GM21528 (cell line): Measurements from ENCODE around the gene TK2.
A peak's percentile ranks its signal among the peaks of the same experiment; 100 is the strongest.

Experiments
- ATAC-seq: cut with Tn5 transposase; IDR thresholded peaks from one replicate; pipeline ENCODE4 v1.9.1; 2021; ENCODE audit warnings: mild to moderate bottlenecking, moderate library complexity; ENCODE audit not compliant: unreplicated experiment, low FRiP score

The TK2 gene

DNA sequence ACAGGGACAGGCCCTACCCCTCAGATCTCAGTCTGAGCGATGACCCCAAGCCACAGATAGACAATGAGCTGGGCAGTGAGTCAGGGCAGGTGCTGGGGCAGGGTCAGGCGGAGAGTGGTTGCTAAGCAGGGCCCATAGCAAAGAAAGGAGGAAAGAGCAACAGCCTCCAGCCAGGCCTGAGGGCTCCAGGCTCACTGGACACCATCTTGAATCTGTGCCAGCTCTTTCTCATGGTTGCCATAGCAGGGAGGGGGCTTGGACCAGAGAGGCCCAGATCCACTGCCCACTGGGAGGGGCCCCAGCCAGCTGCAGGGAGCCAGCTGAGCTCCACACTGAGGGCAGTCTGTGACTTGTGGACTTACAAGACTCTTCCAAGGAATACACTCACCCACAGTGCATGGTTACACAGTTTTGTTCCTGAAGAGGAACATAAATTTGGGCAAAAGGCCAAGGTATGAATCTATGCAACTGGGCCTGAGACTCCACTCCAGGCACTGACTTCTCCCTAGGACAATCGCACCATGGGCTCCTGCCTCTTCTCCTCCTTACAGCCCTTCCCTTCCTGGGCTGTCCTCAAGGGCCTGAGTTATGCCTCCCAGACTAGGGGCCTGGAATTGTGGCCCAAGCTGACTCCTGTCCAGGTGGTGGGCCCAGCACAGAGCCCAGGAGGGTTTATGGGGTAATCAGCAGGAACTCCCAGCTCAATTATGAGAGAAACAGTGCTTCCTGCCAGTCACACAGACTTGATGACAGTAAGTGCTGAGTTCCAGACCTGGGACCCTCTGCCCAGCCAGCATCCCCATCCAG is 62.9 kb downstream of the TK2 start:
- ATAC-seq = no peak

DNA sequence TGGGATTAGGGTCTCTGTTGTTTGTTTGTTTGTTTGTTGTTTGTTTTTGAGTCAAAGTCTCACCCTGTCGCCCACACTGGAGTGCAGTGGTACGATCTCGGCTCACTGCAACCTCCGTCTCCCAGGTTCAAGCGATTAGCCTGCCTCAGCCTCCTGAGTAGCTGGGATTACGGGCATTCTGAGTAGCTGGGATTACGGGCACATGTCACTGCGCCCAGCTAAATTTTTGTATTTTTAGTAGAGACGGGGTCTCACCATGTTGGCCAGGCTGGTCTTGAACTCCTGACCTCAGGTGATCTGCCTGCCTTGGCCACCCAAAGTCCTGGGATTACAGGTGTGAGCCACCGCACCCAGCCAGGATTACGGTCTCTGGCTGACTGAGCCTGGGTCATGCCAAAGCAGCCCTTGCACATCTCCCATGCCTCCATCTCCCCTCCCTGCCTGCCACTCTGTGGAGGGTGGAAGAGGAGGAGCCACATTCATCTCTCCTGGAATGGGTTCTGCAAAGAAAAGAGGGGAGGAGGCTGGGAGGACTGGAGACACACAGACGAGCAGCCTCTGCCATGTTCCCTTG is 63.6 kb downstream of the TK2 start:
- no peak for ATAC-seq

DNA sequence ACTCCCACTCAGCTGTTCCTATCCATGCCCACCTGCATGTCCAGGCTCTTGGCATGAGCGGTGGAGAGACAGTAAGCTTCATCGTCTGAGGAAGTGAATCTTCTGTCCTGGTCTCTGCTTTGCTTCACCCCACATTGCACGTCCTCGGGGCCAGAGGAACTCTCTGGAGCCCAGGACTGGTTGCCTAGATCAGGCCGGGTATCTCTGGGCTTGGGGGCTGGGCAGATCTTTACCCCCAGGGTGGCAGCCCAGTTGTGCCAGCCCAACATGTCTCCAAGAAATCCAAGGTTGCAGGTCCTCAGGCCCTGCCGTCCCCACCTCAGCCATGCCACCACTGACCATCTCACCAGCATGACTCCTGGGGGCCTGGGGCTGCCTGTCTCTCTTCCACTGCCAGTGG is 64.5 kb downstream of the TK2 start:
- no peak for ATAC-seq

DNA sequence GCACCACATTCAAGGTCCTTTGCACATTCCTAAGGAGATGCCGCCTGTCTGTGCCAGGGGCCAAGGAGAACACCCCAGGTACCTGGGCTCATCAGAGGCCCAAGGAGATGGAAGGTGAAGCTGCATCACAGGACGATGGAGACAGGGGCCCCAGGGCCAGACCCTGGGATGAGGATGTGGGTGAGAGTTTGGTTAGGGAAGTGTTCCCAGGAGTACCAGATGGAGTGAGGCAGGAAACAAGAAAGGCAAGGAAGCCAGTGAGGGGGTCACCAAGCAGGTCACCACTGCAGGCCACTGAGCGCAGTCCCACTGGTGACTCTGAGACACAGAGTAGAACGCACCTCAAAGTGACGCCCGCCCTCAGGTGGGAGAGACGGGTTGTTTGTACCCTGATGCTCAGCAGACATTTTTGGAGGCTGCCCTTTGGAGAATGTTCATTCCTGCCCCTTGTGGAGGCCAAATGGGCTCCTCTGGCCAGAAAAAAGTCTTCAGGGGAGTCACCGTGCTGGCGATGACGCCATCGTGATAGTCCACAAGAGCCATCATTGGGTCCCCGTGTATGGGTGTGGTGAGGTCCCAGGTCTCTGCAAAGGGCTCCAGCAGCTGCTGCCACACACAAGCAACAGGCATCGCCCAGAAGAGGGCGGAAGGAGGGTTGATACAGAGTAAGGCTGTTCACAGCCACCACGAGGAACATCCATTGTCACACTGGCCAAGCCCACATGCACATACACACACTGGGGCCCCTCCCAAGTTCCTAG is 65.3 kb downstream of the TK2 start:
- no peak for ATAC-seq

DNA sequence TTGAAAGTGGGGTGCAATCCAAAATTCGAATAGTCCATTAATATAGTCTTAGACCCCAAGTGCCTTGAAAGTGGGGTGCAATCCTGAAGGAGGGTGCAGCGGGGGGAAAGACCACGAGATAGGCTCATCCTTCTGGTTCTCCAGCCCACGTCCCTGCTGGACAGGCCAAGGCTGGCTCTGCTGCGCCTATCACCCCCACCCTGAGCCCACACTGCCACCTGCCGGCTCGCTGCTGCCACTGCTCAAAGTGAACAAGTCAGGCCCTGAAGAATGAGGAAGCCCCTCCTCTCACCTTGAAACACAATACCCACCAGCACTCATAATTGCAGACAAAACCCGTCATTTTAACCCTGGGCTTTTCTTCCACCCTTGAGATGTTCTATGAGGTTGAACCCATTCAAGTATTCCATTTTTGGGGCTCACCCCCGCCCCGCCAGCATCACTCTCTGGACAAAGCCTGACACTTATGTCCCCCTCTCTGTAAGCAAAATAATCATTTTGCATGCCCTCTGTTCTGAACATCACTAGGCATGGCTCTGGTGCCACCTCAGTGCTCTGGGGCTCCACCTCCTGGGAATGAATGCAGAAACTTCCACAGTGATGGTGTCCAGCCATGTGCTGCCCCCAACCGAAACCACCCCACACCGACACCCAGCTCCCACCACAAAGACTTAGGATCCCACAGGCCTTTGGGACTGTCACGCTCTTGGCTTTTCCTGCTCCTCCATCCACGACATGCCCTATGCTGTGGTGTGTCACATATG is 66.1 kb downstream of the TK2 start:
- peak; percentile 59 for ATAC-seq

DNA sequence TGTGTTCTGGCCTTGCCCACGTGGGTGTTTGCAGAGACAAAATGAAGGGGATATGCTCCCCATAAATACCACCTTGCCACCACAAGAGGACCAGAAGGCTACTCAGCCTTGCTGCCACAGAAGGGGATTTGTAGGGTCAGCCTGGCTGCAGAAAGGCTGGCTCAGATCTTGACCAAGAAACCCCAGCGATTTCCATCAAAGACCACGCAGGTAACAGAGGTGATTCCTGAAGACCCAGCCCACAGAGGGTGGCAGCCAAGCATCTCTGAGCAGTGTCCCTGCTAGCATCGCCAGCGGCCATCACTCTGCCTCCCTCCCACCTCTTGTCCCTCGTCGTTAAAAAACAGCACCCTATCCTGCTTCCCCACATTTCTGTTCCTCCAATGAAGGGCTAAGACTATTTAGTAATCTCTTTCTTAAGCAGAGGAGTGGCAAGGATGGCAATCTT is 68.0 kb downstream of the TK2 start:
- no peak for ATAC-seq

DNA sequence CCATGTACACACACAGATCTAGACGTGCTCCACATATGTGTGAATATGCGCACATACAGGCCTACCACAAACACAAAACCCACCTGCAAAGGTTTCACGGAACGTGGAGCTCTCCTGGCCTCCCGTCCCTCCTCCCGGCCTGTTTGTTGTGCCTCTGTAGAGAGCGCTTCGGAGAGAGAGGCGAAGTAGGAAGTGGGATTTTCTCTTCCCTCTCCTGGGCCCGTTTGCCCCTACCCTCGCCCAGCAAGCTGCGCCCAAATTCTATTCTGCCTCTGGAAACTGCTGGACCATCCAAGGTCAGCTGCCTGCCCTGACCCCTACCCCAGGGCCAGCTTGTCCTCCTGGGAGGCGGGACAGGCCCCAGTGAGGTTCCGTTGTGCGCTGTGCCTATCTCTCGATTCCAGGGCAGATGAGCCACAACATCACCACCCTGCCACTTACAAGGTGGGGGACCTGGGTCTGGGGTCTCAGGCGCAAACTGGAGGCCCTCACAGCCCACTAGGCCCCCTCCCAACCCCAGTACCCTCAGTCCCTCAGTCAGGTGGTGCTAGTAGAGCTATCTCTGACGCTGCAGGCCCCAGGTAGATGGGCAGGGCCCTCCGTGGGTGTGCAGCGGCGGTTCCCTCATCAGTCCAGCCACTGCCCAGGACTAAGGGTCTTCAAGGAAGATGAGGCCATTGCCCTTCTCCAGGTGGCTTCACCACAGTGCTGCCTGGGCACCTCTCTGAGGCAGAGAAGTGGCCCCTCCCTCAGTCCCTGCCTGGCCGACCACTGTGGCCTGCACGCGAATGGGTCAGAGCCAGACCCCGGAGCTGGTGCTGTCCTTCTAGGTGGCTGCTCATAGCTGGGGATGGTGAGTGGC is 68.6 kb downstream of the TK2 start:
- no peak for ATAC-seq

DNA sequence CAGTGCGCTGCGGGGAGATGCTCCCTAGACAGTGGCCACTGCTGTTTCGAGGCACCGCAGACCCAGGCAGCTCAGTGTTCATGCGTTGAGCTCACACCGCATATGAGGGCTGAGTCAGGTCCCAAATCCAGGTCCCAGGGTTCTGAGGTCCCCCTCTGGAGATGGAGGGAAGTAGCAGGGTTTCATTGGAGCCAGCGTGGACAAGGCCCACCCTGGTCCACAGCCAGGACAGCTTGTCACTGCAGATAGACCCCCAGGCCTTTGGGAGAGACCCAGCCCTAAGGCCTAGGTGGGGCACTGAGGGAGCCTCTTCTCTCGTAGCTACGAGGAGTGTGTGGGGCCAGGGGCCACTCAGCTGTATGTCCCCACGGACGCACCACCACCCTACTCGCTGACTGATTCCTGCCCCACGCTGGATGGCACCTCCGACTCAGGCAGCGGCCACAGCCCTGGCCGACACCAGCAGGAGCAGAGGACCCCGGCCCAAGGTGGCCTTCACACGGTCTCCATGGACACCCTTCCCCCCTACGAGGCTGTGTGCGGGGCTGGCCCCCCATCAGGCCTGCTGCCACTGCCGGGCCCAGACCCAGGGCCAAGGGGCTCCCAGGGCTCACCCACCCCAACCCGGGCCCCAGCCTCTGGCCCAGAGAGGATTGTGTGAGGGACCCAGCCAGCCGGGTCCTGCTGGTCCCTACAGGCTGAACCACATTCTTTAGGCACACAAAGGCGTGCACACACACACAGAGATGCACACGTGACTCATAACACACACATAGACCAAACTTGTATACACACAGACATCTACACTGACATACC is 69.4 kb downstream of the TK2 start:
- no peak for ATAC-seq

DNA sequence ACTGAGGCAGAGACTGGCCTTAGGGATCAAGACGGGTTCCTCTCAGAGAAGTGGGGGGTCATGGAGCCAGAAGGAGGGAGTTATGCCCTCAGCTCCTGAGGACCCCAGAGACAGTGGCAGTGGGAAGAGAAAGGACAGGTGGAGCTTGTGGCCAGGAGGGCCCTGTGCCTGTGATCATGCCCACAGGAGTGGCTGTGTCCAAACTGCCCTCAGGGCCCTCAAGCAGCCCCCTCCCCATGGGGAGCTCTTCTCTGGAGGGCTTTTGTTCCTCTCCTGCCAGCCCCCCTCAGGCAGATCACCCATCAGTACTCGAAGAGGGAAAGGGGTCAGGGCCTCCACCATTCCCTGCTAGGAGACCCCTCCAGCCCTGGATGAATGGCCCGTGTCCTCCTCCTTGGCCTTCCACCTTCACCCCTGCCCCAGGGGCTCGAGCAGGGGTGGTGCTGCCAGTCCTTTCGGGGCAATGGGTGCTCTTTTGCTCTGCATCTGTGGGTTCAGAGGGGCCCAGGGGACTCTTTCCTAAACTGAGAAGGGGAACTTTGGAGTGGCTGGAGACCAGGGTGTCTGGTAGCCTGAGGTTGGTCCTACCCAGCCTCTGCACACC is 70.2 kb downstream of the TK2 start:
- ATAC-seq = no peak

DNA sequence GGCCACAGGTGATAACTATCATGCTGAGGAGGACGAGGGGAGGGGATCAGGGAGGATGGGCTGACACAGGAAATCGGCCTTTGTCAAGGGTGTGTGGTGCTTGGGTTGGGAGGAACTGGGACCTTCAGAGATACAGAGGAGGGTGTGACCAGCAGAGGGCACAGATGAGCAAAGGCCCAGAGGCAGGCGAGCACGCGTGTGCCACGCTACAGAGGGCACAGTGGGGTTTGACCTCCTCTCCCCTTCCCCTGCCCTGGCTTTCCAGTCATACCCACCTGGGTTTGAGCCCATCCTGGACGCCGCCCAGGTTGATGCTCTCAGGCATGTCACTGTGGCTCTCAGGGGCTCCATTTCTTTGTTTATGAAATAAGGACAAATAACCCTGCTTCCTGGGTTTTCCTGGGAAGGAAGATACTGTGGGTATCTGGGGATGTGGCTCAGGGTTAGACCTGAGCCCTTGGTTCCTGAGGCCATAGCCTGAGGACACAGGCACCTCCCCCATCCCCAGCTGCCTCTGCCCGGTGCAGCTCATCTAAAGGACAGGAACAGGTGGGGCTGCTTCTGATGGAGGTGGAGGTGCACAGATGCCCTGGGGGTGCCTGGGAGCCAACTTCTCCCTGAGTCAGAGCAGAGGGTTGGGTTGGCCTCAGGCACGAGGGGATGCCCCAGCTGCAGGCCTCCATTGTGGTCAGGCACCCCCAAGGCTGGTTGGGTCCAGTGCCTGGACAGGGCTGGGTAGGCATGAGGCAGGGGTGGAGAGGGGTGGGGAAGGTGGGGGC is 71.0 kb downstream of the TK2 start:
- ATAC-seq = peak; percentile 52

DNA sequence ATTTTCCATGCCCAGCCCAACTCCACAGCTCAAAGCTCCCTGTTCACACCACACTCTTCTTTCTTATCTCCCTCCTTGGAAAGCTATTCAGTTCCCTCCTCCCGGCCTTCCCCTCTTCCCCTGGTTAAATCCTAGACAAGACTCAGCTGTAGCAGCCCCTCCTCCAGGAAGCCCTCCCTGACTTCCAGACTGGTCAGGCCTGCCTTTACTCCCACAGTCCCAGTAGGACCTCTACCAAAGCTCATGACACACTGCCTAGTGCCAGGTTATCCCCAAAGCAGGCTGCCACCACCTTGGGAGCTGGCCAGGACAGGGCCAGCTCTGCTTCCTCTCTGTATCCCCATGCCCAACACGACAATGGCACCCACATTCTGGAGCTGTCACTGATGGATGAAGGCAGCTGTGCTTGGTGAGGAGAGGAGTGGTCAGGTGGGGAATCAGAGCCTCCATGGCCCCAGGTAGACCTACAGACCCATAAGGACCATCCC is 72.8 kb downstream of the TK2 start:
- ATAC-seq = no peak

DNA sequence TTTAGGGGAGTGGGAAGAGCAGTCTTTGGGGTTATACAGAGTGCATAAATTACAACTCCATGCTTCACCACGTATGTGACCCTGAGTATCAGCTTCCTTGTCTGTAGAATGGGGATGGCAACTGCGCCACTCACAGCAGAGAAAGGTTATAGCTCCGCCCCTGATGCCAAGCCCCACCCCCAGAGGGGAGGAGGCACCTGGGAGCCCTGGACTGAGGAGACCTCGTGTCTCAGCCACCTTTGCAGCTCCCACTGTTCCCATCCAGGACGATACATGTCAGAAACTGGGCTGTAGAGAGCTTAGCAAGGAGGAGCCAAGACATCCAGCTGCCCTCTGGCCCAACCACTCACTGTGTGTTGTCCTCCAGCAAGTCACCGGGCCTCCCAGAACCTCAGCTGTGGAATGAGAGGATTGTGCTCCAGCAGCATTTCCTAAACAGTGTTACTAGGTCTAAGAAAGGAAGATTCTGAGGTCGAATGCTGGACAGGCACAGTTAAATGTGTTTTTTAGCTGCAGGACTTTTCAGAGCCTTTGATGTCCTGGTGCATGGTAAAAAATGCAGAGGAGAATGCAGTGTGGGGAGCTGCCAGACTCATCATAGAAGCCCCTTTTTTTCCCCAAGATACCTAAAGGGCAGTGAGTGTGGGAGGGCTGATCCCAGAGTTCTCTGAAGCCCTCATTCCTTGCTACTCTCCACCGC is 73.4 kb downstream of the TK2 start:
- no peak for ATAC-seq

DNA sequence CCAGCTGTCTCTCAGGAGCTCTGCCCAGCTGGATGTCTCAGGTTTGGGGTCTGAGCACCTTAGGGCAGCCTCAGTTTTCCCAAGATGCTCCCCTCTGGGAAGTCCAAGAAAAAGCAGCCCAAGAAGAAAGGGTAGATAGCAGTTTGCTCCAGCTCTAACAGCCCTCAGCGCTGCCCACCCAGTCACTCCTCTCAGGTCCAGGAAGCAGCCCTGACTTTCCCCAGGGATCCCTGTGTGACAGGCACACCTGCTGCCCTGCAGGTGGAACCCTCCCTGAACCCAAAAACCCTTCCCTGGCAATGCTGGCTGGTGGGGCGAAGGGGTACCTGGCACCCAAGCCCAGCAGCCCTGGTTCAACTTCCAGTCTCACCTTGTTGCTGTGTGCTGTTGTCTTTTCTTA is 74.7 kb downstream of the TK2 start:
- no peak for ATAC-seq

DNA sequence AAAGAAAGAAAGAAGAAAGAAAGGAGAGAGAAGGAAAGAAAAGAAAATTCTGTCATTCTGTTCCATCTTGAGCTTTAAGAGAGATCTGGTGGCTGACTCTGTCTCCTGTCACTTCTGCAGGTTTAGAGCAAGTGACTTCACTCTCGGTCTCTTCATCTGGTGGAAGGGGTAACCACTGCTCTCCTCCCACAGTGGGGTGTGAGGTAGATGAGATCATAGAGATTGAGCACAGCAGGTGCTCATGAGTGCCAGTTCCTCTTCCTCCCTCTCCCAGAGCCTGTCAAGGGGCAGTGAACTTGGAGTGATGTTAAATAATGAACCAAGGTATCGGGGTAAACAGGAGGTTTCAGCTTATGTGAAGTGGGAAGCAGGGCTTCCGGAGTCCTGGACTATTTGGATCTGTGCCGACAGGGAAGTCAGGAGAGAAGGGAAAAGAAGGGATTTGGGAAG is 75.1 kb downstream of the TK2 start:
- ATAC-seq = peak; percentile 68

DNA sequence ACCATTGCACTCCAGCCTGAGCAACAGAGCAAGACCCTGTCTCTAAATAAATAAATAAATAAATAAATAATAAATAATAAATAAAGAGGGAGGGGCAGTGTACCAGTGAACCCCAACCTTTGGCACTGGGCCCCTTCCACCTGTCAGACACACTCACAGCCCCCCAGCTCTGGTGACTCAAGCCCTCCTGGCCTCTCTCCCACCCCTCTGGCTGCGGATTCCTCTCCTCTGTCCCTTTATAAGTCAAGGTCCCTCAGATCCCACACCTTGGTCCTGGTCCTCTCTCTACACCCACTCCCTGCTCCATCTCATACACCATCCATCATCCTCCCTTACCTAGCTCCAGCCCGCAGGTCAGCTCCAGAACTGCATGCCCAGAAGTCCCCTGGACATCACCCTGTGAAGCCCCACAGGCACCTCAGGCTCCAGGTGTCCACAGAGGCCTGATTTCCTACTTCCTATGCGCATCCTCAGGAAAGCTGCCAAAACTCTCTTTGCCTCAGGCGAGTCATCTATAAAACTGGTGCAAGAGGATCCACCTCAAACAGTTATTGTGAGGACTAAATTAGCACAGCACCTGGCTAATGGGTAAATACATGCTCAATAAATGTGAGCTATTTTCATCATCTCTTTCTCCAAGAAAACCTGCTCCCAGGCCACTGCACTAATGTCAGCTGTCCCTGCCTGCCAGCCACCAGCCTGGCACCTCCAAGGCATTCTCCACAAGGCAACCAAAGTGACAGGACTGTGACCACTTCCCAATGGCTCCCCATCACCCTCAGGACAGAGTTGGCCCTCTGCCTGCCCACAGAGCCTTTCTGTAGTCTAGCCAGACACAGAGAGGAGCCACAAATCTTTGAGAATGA is 76.0 kb downstream of the TK2 start:
- ATAC-seq = no peak

DNA sequence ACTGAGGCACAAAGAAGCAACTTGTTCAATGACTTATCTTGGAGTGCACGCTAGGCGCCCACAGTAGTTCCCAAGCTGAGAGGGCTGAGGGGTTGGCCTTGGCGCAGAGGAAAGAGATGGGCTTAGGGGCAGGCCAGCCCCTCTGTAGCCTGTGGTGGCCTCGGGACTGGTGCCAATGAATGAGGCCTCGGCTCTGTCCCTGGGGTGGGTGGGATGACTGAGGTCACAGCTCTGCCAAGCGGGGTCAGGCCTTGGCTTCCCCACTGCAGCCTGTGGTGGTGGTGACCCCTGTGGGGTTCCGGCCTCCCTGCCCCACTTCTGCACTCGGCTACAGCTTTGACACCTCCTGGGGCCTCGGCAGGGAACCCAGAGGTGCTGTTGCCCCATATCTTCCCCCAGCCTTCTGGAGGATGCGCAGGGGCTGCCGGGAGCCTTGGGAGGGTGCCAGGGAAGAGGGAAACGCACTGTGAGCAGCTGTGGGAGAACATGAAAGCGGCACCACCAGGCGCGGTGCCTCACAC is 76.8 kb downstream of the TK2 start:
- ATAC-seq = no peak
